Activated CD4-positive, alpha-beta T cell treated with anti-CD3 and anti-CD28 coated beads for 1 hour (primary cell): Measurements from ENCODE around the gene OR2S2.
"Not testable (repeated sequence)": the region's sequence is repeated elsewhere in the genome, so short reads cannot be mapped to it uniquely, and the experiment has no call there.

Source experiments
- DNase-seq: peaks from one replicate; pipeline ENCODE4 v3.0.0-alpha.2; 2020

OR2S2 gene

DNA sequence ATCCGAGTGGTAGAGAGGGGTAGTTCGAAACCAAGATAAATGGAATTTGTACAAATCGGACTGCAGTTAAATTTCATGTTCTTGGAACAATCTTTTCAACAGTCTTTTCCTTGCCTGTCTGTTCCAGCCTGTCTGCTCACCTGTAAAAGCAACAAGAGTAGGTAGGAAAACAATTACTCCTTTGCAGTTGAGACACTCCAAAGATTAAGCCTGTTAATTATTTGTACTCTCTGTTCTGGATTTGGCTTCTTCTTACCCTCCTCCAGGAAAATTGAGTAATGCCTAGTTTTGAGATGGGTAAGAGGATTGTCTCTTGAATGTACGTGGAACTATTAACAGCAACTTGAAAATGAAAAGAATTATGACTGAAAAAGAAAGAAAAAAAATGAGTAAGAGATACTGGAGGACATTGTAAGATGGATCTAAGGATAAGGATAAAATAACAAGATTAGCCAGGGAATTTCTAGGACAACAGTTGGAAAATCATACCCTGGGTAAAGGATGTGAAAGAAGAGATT lies 24.3 kb downstream of the OR2S2 start:
- no peak for DNase-seq

GRCh38 chr9:35932735-35933134 lies 25.2 kb downstream of the OR2S2 start:
- DNase-seq: no peak

DNA sequence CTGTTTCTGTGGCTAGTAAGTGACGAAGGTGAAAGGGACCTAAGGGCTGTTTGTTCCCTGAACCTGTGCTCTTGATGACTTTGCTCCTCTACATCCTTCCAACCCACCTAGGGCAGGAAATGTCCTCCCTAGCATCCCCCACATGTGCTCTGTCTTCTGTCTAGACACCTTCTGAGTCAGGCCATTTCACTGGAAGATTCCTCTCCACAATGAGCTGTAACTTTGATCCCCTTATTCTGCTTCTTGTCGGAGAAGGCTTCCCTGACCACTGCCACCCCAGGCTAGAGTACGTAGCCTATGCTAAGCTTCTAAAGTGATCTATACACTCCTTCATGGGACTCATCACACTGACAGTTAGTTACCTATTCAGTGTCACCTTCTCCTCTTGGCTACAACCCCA lies 27.0 kb downstream of the OR2S2 start:
- no peak for DNase-seq

DNA sequence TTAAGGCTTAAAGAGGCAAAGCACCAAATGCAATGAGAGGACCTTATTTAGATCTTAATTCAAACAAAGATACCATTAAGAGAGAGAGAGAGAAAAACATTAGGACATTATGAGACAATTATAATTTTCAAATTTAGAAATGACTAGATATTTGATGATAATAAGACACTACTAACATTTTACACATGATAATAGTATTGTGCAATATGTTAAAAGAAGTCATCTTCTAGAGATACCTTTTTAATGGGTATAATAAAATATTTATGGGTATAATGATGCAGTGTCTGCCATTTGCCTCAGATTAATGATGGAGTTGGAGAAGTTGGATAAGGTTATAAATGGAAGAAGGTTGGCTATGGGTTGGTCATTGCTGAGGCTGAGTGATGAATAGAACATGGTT lies 27.4 kb downstream of the OR2S2 start:
- DNase-seq: no peak

DNA sequence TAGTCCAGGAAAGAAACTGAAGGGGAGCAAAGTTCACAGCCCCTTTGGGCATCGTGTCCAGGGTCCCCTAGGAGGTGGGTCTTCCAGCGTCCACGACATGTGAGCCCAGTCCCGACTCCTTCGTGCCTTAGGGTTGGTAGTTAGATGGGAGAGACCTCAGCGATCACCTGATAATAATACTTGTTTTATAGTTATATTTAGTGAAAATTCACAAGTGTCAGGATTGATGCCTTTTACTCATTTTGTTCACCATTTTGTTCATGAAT lies 28.6 kb downstream of the OR2S2 start:
- DNase-seq: no peak

DNA sequence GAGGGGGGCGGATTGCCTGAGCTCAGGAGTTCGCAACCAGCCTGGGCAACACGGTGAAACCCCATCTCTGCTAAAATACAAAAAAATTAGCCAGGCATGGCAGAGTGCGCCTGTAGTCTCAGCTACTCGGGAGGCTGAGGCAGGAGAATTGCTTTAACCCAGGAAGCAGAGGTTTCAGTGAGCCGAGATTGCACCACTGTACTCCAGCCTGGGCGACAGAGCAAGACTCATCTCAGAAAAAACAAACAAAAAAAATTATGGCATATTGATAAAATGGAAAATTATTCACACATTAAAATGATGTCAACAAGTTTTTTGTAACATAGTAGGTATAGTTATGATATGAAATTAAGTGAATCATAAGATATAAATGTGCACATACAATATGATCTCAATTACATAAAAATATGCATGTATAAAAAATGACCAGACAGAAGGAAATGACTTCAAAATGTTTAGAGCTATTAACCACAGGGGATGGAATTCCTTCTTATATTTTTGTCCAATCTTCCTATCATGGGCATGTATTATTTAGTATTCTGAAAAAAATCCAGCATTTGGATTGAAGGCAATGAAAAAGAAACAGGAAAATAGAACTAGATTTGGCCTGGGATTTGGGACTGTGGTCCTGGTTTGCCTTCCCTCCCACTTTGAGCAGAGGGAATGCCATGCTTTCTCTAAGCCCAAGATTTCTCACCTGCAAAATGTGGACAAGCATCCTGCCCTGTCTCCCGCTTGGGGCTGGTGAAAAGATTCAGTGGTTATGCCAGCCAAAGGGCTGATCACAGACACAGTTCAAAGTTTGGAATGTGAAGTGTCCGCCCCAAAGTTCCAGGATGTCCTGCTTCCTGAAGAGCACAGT lies 29.1 kb downstream of the OR2S2 start:
- DNase-seq: no peak

DNA sequence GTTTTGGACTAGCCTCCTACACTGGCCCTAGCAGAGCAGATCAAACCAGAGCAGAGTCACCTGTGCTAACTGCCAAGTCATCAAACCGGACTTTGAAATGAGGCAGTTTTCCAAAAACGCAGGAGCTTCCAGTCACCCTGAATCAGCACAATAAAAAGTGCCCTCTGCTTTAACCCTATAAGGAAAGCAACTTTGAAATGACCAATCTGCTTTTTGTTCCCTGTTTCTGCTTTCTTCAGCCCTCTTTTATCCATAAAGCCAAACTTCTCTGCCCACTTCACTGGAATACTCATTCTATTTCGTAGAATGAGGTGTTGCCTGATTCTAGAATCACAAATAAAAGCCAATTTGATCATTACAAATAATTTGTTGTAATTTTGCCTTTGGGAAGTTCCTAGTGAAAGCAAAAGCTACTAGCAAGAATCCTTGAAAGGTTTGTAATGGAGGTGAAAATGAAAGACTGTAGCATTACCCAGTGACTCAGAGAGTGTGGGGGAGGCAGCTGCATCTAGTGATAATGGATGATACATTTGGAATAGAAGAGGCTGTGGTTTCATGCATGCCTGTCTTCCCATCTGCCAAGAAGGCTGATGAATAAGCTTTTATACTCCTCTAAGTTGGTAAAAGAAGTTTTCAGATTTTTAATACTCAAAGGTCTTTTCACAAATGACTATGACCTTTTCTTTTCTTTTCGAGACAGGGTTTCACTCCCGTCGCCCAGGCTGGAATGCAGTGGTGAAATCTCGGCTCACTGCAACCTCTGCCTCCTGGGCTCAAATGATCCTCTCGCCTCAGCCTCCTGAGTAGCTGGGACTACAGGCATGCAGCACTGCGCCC lies 33.8 kb downstream of the OR2S2 start:
- no peak for DNase-seq

GRCh38 chr9:35923598-35923926 lies 34.4 kb downstream of the OR2S2 start:
- no peak for DNase-seq

DNA sequence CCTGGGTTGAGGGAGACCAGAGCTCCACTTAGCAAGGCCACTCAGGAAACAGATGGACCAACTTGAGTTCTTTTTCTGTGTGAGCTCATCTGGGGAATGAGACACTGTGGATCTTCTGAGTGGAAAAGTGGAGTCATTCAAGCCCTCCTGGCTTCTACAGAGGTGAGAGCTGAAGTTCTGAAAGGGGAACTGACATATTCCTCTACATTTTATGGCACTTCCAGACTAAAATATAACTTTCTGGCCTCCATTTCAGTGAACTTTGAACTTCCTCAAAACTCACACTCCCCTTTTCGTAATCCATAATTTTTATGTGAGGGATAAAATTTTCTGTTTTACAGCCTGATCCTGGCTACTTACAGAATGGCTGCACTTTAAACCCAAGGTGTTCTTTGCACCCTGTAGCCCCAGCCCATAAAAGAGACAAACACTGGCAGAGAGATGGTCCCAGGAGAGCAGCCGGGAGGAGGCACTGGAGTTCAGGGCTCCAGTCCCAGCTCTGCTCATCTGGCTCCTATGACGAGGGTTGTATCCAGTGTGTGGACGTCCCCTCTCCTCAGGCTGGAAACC lies 37.8 kb downstream of the OR2S2 start:
- DNase-seq: no peak

DNA sequence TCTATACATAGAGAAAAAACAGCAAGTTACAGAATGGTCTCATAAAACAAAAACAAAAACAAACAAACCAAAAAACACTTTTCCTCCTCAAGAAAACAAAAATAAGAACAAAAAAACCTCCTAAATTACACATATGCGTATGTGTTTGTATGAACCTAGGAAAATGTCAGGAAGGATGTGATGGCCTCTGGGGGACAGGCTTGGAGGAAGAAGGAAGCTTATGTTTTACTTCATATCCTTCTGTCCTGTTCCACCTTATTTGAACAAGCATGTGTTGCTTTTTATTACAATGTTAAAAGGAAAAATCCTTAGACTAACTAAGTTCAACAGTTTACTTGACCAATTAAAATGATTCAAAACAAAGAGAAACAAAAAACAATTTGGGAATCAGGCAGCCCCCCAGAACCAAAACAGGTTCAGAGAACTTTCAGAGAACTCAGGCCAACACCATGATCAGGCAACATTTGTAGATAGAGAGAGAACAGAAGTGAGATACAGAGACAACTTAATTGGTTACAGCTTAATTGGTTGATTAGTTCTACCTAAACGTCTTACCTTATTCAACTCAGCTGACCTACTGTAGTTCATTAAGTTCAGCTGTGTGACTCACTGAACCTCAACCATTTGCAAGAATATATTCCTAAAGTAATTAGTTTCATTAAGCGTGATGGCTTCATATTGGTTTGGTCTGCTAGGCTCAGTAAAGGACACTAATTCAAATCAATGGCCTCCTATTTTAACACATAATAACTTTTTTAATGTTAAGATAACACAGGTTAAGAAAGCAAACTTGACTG lies 38.5 kb downstream of the OR2S2 start:
- no peak for DNase-seq

GRCh38 chr9:35918780-35919179 lies 39.2 kb downstream of the OR2S2 start:
- DNase-seq: no peak

DNA sequence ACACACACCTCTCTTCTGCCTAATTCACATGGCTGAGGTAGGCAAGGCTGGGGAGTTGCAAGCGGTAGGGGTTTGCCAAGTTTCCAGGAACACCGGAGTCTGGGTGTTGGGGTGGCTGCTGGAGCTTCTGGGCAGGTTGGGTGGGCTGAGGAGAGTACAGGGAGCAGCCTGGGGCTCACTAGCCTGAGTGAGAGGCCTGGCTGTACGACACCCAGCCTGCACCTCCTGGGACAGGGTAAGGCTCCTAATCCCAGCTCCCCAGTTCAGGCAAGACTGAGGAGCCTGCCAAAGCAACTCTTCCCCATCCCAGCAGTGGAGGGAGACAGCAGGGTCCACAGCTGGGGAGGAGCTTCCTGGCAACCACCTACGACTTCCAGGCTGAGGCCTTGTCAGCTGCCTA lies 40.7 kb downstream of the OR2S2 start:
- no peak for DNase-seq

DNA sequence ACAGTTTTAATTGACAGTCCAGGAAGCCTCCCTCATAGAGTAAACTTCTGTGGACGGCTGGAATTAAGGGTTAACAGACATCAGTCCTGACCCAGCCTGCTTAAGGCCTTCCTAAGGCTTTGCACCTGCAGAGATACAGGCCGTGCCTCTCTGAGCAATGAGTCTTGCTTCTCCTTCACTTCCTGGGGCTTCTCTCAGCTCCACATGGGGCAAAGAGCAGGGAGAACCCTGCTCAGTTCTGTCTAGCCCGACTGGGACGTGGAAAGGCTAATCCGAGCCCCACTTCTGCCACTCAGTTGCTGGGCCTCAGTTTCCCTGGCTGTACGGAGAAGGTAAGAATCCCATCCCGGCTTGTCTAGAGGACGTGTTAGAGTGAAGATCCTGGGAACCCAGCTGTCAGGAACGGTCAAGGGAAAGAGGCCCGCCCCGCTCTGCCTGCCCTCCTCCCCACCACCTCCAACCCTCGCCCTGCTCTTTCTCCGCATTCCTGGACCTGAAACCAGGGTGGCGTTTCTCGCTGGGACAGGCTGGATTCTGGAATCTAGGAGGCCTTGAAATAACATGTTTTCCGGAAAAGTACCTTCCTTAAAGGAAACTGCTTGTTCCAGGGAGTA lies 42.2 kb downstream of the OR2S2 start:
- no peak for DNase-seq

- DNase-seq: no peak
Observed at GRCh38 chr9:35914301-35914807, 43.6 kb downstream of the OR2S2 start.

GRCh38 chr9:35913429-35913828 lies 44.5 kb downstream of the OR2S2 start:
- not testable (repeated sequence) for DNase-seq

DNA sequence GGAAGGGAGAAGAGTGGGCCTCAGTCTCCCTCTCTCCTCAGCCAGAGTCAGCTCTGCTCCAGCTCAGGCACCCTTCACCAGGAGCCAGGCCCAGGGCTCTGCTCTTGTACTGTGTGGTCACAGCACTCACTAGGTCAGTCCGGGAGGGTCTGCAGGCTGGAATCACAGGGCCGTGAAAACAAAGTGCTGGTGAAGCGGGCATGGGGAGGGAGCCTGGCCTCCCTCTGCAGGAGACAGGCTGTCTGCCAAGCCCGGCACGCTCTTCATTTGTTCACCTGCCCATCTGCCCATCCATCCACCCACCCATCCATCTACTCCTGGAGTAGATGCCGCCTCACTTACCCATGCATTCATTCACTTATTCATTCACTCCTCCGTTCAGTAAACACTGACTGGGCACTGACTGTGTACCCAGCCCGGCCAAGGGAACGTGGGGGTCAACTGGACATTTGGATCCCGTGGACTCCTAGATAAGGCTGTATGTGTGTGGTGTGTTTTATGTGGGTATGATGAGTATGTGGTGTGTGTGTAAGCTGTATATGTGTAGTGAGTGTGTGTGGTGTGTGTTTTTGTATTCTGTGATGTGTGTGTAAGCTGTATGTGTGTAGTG lies 45.1 kb downstream of the OR2S2 start:
- DNase-seq: no peak

DNA sequence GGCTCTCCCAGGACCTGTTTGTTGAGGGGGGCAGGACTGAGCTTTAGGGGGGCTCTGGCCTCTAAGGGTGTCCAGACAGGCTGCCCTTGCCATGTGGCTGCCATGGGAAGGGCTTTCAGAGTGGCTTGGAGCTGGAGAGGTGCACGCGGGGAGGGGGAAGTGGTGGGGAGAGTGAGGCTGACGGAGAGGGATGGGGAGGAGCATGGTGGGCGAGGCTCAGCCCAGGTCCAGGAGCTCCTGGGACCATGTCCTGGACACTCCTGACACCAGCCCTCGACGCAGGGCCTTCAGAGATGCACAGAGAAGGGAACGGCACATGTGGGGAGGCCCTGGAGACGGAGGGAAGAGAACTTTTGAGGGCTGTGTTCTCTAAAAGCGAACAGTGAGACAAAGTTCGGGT lies 46.3 kb downstream of the OR2S2 start:
- DNase-seq: no peak

GRCh38 chr9:35910613-35911359 lies 47.2 kb downstream of the OR2S2 start:
- no peak for DNase-seq

GRCh38 chr9:35909687-35910612 lies 48.0 kb downstream of the OR2S2 start:
- no peak for DNase-seq

GRCh38 chr9:35909274-35909673 lies 48.7 kb downstream of the OR2S2 start, which contains the start of gene SPAAR:
Gene SPAAR (plus strand): TSS chr9:35909490. CDS start chr9:35910464, 974 bp downstream.
- DNase-seq: no peak
